GM19438 (cell line): ENCODE data around the gene MMP15.

Experiments
- ATAC-seq: cut with Tn5 transposase; IDR thresholded peaks from one replicate; pipeline ENCODE4 v1.9.1; 2021; ENCODE audit warnings: low read depth; ENCODE audit not compliant: unreplicated experiment

The MMP15 gene

DNA sequence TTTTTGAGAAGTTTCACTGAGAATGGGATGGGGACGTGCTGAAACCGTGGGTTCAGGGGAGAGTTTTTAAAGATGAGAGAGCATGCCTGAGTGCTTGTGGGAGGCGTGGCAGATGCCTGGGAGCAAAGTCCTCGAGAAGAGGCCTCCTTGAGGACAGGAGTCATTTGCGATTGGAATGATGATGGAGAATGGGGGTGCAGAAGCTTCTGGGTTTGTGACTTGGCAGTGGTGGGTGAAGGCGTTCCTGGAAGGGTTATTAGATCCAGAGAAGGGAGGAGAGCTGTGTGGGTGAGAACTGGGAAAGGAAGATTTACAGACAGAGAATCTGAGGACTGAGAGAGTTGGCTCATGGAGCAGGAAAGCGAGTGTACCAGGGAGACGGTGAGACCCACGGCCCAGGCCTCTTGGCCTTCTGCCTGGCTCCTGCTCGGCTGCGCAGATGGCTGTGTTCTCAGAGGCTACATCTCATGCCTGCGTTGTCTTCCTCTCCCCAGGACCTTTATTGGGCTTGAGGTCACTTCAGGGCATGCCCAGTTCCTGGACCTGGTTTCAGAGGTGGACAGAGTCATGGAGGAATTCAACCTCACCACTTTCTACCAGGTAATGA lies 8.6 kb upstream of the MMP15 start:
- ATAC-seq = no peak

GRCh38 chr16:58018803-58019202 lies 6.8 kb upstream of the MMP15 start:
- ATAC-seq = no peak

DNA sequence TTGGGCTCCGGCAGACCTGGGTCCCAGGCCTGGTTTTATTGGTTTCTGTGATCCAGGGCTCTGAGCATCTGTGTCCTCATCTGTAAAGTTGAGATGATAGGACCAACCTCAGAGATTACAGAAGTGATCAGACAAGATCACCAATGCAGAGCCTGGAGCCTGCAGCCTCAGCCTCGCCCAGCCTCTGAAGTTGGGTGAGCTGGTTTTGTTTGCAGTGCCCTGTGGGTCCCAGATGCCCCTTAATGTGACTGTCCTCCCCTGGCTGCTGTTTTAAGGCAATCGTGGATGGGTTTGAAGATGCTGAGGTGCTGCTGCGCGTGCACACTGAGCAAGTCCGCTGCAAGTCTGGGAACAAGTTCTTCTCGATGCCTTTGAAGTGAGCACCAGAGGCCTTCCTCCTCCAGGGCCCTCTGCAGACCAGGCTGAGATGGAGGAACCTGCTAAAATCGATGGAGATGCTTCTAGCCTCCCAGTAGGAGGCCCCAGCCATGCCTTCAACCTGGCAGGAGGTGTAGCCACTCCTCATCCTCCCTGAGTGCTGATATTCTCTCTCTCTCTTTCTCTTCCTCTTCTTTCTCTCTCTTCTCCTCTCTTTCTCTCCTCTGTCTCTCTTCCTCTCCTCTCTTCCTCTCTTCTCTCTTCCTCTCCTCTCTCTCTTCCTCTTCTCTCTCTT lies 5.6 kb upstream of the MMP15 start:
- ATAC-seq = no peak

GRCh38 chr16:58020628-58021521 lies 4.7 kb upstream of the MMP15 start:
- ATAC-seq = no peak

- no peak for ATAC-seq
These were observed 3.6 kb upstream of the MMP15 start for GRCh38 chr16:58021661-58022551.

DNA sequence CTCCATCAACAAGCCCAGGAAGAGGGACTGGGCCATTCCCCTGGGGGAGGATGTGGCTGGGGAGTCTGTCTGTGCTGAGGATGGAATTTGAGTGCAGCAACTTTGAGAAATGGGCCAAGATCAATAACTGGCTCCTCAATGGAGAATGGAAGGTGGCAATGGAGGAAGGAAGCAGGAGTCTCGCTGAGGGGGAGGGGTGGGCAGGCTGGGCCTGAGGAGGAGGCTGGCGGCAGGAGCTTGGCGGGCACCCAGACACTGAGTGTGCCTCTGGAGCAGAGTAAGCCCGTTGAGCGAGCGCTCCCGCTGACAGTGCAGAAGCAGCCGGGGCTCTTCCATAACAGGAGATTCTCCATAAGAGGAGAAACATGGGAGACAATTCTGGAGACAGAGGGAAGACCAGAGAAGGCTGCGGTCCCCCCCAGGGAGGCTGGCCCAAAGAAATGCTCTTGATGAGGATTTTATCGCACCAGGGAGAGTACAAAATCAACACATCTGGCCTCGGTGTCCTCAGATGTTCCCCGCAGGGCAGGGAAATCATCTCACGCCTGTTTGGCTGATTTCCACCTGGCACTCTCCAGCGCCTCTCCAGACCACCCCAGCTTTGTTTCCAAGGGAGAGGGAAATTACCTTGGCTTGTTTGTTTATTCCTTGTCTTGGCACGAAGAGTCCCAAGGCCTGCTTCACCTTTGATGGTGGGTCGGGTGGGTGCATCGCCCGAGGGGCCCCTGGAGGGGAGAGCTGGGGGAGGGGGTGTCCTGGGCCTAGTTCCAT lies 2.8 kb upstream of the MMP15 start:
- no peak for ATAC-seq

GRCh38 chr16:58024486-58025350 lies 836 bp upstream of the MMP15 start:
- no peak for ATAC-seq

GRCh38 chr16:58026139-58026704 lies 668 bp downstream of the MMP15 start:
- peak; percentile 22 for ATAC-seq

DNA sequence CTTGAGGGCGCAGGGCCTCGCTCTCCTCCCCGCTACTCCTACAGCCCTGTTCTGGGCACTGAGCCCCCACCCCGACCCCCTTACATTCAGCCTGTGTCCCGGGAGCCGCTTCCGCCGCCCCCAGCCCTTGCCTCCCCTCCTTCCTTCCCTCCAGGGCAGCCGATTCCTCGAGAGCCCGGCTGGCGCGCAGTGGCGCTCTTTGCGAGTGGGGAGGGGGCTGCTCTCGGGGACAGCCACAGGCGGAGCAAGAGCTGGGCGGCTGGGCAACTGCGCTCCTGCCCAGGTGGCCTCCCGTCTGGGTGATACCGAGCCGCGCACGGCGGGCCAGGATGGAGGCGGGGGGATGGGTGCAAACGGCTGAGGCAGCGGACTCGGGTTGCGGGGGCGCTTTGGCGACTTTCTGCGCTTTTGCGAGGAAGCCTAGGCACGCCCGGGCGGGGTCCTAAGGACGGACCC lies 1.2 kb downstream of the MMP15 start:
- no peak for ATAC-seq

DNA sequence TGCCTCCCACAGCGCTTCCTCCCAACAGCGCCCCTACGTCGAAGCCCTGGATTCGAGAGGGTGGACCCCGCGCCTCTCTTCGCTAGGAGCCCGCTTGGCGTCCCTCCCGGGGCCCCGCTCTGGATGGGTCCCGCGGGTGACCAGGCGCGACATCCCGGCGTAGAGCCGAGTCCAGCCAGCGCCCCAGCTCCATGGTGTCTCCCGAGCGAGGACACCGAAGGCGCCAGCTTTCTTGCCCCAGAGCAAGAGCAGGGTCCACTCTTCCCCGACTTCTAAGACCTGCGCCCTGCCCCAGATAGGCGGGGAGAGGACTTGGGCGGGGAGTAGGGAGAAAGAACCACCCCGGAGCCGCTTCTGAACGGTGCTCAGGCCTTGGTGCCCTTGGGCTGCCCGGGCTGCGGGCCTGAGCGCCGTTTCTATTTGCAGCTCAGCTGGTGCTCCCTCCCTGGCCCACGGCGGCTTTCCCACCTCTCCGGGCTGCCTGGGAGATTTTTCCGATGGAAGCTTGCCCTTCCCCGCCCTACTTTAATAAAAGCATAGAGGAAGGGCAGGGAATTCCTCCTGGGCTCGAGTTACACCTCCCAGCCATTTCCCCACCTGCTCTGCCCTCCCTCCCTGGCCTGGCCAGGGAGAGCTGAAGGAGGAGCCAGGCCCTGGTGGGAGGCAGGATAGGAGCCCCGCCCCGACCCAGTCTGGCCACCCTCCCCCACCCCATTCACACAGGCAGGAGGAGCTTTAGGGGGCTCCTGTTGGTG lies 1.8 kb downstream of the MMP15 start:
- no peak for ATAC-seq

GRCh38 chr16:58027916-58028455 lies 2.4 kb downstream of the MMP15 start:
- ATAC-seq = no peak

GRCh38 chr16:58028541-58029070 lies 3.1 kb downstream of the MMP15 start:
- ATAC-seq = no peak

DNA sequence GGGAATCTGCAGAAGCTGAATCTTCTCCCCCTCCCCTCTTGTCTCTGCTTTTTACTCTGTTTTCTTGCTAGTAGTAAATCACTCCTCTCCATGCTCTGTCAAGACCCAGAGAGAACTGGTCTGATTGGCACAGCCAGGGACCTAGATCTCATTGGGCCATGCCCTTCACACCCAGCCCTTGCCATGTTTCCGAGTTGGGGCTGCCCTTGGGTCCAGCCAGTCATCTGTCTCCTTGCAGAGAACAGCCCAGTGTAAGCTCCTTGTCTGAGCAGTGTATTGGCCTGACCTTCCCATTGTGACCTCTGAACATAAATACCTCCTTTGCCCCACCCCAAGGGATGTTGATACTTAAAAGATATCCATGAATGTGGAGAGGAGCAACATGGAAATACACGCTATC lies 3.9 kb downstream of the MMP15 start:
- ATAC-seq = no peak

DNA sequence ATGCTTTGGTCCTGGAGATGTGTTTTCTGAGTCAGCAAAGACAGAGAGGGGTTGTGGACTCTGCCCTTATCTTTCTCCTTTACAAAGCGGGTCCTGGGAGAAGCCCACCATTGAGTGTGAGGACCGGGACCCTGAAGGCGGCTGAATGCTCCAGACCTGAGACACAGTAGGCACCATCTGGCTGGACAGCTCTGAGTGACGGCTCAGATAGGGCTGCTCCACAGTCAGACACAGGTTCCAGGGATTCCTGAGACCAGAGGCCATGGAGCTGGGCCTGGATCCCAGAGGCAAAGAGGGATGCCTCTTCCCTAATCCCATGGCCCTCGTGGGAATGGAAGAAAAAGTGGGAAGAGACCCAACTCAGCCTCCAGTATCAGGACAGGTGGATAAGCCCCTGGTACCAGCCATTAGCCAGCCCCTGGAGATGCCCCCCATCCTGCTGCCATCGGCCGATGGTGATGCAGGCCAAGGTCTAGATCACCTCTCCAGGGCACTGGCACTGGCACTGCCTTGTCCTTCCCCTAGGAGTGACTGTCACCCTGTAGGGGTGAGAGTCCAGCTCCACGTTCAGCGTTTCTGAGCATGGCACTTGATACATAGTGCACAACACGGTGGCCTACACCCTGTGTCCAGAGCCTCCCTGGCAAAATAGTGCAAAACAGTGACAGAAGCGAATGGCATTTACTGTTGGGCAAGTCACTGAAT lies 4.7 kb downstream of the MMP15 start:
- ATAC-seq = no peak

DNA sequence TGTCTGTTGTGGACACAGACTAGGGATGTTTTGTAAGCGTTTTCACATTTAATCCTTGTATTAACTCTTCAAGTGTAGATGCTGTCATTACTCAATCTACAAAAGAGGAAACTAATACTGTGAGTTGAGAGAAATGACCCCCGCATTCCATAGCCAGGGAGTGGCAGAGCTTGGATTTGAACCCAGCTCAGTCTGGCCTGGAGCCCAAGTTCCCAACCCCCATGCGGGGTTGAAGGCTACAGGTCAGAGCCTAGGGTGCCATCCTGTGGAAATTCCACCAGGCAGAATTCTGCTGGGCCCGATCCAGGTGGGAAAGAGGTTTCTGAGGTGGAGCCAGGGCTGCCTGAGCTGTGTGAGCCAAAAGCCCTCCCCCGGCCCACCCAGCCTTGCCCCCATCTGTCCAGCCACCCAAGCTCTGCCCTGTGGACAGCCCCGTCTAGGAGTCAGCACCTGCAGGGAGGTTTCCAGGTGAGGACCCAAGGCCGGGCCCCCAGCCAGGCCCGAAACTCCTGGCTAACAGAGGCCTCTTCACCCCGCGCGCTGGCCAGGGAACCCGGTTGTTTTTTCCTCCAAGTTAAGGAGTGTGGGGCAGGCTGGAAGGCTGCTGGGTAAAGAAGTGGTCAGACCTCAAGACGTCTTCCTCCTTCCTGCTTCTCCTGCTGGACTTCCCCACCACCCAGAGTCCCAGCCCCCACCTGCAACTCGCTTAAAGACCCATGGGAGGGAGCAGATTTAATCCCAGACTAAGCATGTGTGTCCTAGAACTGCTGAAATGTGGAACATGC lies 5.7 kb downstream of the MMP15 start:
- ATAC-seq = no peak
